ENCODE measurements around the gene KRTAP4-5.
"Not testable (repeated sequence)": the region's sequence is repeated elsewhere in the genome, so short reads cannot be mapped to it uniquely, and the experiment has no call there.

KRTAP4-5 gene

DNA sequence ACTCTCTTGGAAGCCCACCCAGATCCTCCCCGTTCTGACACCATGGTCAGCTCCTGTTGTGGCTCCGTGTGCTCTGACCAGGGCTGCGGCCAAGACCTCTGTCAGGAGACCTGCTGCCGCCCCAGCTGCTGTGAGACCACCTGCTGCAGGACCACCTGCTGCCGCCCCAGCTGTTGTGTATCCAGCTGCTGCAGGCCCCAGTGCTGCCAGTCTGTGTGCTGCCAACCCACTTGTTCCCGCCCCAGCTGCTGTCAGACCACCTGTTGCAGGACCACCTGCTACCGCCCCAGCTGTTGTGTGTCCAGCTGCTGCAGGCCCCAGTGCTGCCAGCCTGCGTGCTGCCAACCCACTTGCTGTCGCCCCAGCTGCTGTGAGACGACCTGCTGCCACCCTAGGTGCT, 44.3 kb downstream of the KRTAP4-5 start, which contains the start of gene KRTAP4-9:
Gene KRTAP4-9, plus strand, starts transcription at position 43 of the 400 bp plus-strand sequence. Its CDS starts 0 bp downstream, at position 43.
- not testable (repeated sequence) for DNase-seq

DNA sequence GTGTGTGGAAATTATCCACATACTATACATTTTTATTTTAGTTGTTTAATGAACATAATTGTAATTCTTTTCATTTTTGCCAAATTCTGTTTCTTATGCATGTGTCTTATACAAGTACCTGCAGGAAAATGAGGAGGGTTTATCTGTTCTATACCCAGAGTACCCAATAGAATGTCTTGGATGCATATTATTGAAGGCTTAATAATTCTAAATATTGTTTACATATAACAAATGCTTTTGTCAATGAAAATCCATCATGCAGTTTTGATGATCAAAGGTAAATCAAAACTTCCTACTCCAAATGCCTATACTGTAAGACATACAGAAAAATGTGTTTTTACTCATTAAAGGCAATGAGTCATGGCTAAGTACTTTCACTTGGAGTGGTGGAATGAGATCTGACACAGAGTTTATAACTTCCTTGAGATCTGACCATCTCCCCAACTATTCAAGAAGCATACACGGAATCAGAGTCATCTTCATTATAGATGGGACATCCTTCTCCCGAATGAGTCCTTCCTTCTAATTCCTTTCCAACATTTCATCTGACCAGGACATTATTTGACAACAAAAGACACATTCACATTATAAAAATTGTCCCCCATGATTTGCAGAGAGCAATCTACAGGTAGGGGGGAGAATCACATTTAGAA, 45.1 kb downstream of the KRTAP4-5 start:
- not testable (repeated sequence) for DNase-seq

DNA sequence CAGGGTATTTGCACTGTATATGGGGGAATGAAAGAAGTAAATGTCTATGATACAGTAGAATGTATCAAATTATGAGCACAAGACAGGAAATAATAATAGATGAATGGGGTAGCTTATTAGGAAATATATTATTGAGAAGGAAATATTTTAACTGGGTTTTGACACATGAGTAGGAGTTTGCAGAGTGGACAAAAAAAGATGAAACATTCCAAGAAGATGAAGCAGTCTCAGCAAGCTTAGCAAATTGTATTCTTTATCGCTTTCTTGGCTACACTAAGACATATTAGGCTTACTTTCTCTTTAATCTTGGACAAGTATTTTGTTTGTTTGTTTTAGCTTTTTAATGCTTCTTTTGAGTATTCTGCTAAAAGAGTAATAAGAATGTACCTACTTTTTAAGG, 45.7 kb downstream of the KRTAP4-5 start:
- no peak for DNase-seq

DNA sequence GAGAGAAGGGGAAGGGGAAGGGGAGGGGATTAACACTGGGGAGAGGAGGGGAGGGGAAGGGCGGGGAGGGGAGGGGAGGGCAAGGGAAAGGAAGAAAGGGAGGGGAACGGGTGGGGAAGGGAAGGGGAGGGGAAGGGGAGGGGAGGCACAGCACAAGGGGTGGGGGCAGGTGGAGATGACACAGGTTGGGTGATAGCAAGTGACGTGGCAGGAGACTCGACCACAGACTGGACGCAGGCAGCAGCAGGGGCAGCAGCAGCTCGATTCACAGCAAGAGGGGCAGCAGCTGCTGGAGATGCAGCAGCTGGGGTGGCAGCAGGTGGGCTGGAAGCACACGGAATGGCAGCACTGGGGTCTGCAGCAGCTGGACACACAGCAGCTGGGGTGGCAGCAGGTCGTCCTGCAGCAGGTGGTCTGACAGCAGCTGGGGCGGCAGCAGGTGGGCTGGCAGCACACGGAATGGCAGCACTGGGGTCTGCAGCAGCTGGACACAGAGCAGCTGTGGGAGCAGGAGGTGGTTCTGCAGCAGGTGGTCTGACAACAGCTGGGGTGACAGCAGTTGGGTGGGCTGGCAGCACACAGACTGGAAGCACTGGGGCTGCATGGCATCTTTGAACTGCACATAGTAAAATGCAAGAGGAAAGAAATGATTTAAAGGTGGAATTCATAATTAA, 47.9 kb downstream of the KRTAP4-5 start, which contains the start of gene KRTAP4-16:
Gene KRTAP4-16, minus strand, starts transcription at position 624 of the 674 bp plus-strand sequence. Its CDS starts 0 bp downstream, at position 624.
- no peak for DNase-seq

DNA sequence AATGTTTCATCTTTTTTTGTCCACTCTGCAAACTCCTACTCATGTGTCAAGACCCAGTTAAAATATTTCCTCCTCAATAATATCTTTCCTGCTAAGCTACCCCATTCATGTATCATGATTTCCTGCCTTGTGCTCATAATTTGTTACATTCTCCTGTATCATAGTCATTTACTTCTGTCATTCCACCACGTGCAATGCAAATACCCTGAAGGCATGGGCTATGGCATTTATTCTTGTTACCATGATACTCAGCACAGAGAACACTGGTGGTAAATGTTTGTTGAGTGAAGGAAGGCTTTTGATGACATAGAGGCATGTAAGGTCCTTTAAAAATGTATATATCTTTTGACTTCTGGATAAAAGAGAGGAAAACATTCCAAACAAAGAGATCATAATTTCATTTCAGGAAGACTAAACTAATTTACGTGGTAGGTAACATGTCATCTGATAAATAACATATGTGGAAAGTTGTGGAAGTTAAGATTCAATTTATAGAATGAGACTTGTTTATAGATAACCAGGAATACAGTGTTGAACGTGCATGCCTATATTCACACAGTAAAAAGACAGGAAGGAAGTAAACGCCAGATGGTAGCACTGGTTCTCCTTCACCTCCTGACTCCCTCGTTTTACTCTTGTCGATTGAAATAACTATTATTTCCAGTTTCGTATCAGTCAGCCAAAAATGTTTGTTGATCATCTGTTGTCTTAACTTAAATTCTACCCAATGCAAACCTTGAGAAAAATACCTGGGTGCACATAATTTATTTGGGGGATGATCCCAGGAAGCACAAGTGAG, 49.7 kb downstream of the KRTAP4-5 start:
- not testable (repeated sequence) for DNase-seq

All from NCI-H2107 (cell line).